NB4 (cell line): ENCODE results near the gene AARSD1.
"Not testable (repeated sequence)": the region's sequence is repeated elsewhere in the genome, so short reads cannot be mapped to it uniquely, and the experiment has no call there.

Experiments
- DNase-seq: peaks from one replicate; pipeline ENCODE4 v3.0.0; 2010; ENCODE audit warnings: low read depth
- H3K4me3 ChIP-seq: one replicate; pipeline ENCODE4 v1.5.1; 2011; ENCODE audit warnings: mild to moderate bottlenecking, low read depth, low read length, moderate library complexity
- CTCF ChIP-seq: IDR thresholded peaks from one replicate; pipeline ENCODE4 v1.5.1; 2012; ENCODE audit warnings: low read depth, low read length
- MAX ChIP-seq: IDR thresholded peaks from 2 replicates; pipeline ENCODE4 v1.6.1; 2011; ENCODE audit warnings: low read depth, low read length
- MYC ChIP-seq: IDR thresholded peaks from 2 replicates; pipeline ENCODE4 v1.6.1; 2011; ENCODE audit warnings: low read depth, low read length
- POLR2A ChIP-seq: IDR thresholded peaks from 2 replicates; pipeline ENCODE4 v1.6.1; 2011; ENCODE audit warnings: mild to moderate bottlenecking; ENCODE audit not compliant: insufficient read length; ENCODE audit errors: extremely low read depth

The AARSD1 gene

GRCh38 chr17:42997390-42997983 is 33.2 kb upstream of the AARSD1 start:
- DNase-seq = no peak
- peak overlapping the region; percentile 54 for H3K4me3 ChIP-seq
- TF ChIP-seq CTCF (no peak), POLR2A (no peak), MAX (no peak), MYC (no peak)

GRCh38 chr17:42993913-42994312 is 29.7 kb upstream of the AARSD1 start:
- not testable (repeated sequence) for DNase-seq, H3K4me3 ChIP-seq

- no peak for TF ChIP-seq POLR2A
- no peak for TF ChIP-seq MYC
- no peak for TF ChIP-seq CTCF
- TF ChIP-seq MAX = no peak
- DNase-seq = no peak
- H3K4me3 ChIP-seq = no peak overlapping the region
Measured at GRCh38 chr17:42992872-42993271, 28.6 kb upstream of the AARSD1 start.

- DNase-seq = no peak
- no peak overlapping the region for H3K4me3 ChIP-seq
- no peak for TF ChIP-seq CTCF
- no peak for TF ChIP-seq MAX
- TF ChIP-seq POLR2A = no peak
Measured at GRCh38 chr17:42991471-42991870, 27.2 kb upstream of the AARSD1 start.

GRCh38 chr17:42989726-42990652 is 25.7 kb upstream of the AARSD1 start:
- no peak overlapping the region for H3K4me3 ChIP-seq
- DNase-seq = no peak
- no peak for TF ChIP-seq MYC
- TF ChIP-seq MAX = no peak
- no peak for TF ChIP-seq POLR2A
- no peak for TF ChIP-seq CTCF

GRCh38 chr17:42989141-42989540 is 24.9 kb upstream of the AARSD1 start:
- TF ChIP-seq CTCF (no peak), MAX (no peak), POLR2A (no peak), MYC (no peak)

More at GRCh38 chr17:42989141-42989540, 24.9 kb upstream of the AARSD1 start:
- no peak overlapping the region for H3K4me3 ChIP-seq
- no peak for DNase-seq
